Smooth muscle cell (in vitro differentiated cells): ENCODE results near the gene TOPAZ1. TPM values are rescaled to one million over a fixed set of nuclear protein-coding genes. Genes with fewer than 3 reads are reported as not detected.

ENCODE experiments used
- DNase-seq: peaks from one replicate; lab custom pipeline; 2025; ENCODE audit not compliant: unreplicated experiment; lab: John Stamatoyannopoulos, UW
- H2AFZ ChIP-seq: fragments of 200-600 bp; sonication (generic); 2 replicates; pipeline ENCODE4 v1.6.0; 2016; ENCODE audit warnings: antibody characterized with exemption, low read depth, mild to moderate bottlenecking
- H3F3A ChIP-seq: fragments of 200-600 bp; sonication (generic); 2 replicates; pipeline ENCODE4 v1.6.0; 2017; ENCODE audit warnings: antibody characterized with exemption, low read depth
- H3K27ac ChIP-seq: fragments of 200-600 bp; sonication (generic); 2 replicates; pipeline ENCODE4 v1.5.1; 2016; ENCODE audit warnings: low read depth, mild to moderate bottlenecking
- H3K27me3 ChIP-seq: fragments of 200-600 bp; sonication (generic); 2 replicates; pipeline ENCODE4 v1.6.1; 2016; ENCODE audit warnings: low read depth, mild to moderate bottlenecking
- H3K36me3 ChIP-seq: fragments of 200-600 bp; sonication (generic); 2 replicates; pipeline ENCODE4 v1.5.1; 2016; ENCODE audit warnings: low read depth
- H3K4me1 ChIP-seq: fragments of 200-600 bp; sonication (generic); 2 replicates; pipeline ENCODE4 v1.5.1; 2016; ENCODE audit warnings: low read depth
- H3K4me2 ChIP-seq: fragments of 200-600 bp; sonication (generic); 2 replicates; pipeline ENCODE4 v1.6.0; 2016; ENCODE audit warnings: mild to moderate bottlenecking
- H3K4me3 ChIP-seq: fragments of 200-600 bp; sonication (generic); 2 replicates; pipeline ENCODE4 v1.5.1; 2016; ENCODE audit warnings: mild to moderate bottlenecking
- H3K79me2 ChIP-seq: fragments of 200-600 bp; sonication (generic); 2 replicates; pipeline ENCODE4 v1.6.0; 2016; ENCODE audit warnings: low read depth, mild to moderate bottlenecking
- H3K9ac ChIP-seq: fragments of 200-600 bp; sonication (generic); 2 replicates; pipeline ENCODE4 v1.6.0; 2016; ENCODE audit warnings: low read depth
- H3K9me3 ChIP-seq: fragments of 200-600 bp; sonication (generic); replicated peaks from 2 replicates; pipeline ENCODE4 v1.5.1; 2016; ENCODE audit warnings: low read depth
- H4K20me1 ChIP-seq: fragments of 200-600 bp; sonication (generic); 2 replicates; pipeline ENCODE4 v1.6.0; 2016; ENCODE audit warnings: low read depth
- CTCF ChIP-seq: fragments of 200-600 bp; sonication (generic); IDR thresholded peaks from 2 replicates; pipeline ENCODE4 v1.5.1; 2017; ENCODE audit warnings: borderline replicate concordance, mild to moderate bottlenecking, antibody characterized with exemption; ENCODE audit not compliant: insufficient read depth, poor library complexity, severe bottlenecking
- WGBS: methylation state at CpG from one replicate; pipeline ENCODE4 v1.1.7; 2016; ENCODE audit warnings: low lambda C conversion rate; 5-methylcytosine and 5-hydroxymethylcytosine counted together
- polyA plus RNA-seq: library from polyadenylated mRNA; unstranded; fragments of >200 nt; fragmentation: Nextera tagmentation; extraction: Ambion mirVana; gene quantifications from 2 replicates; pipeline ENCODE4 v1.2.1, GENCODE V29; 2016
- total RNA-seq: library from RNA; depleted of rRNA; stranded (reverse); fragments of >200 nt; gene quantifications from 2 replicates; pipeline ENCODE4 v1.2.3, GENCODE V29; 2014

The TOPAZ1 gene
- total and polyA plus RNA-seq, 2 experiments from 2014 or later = not detected

GRCh38 chr3:44280077-44280476, 38.4 kb downstream of the TOPAZ1 start:
- Histone ChIP-seq H2AFZ (no peak overlapping the region), H3K27ac (no peak overlapping the region), H3K79me2 (no peaks in the 10 kb centered on the region), H3K4me3 (no peak overlapping the region), H3K9ac (no peak overlapping the region), H3K4me1 (no peaks in the 10 kb centered on the region), H3K9me3 (no peaks in the 10 kb centered on the region), H3F3A (no peaks in the 10 kb centered on the region), H3K36me3 (no peaks in the 10 kb centered on the region), H3K27me3 (no peaks in the 10 kb centered on the region), H4K20me1 (no peaks in the 10 kb centered on the region), H3K4me2 (no peak overlapping the region)
- no peak for TF ChIP-seq CTCF
- no peak for DNase-seq
- 93% methylated on average over 3 of the region's 3 CpGs for WGBS

- no peaks in the 10 kb centered on the region for H4K20me1 ChIP-seq
- H3K36me3 ChIP-seq = no peaks in the 10 kb centered on the region
- no peak overlapping the region for H3K9ac ChIP-seq
- H3K27ac ChIP-seq = no peak overlapping the region
- H3K4me1 ChIP-seq = no peaks in the 10 kb centered on the region
- no peak for DNase-seq
- H3K9me3 ChIP-seq = no peaks in the 10 kb centered on the region
- no peak overlapping the region for H3K4me2 ChIP-seq
- no peak for TF ChIP-seq CTCF
- H3K79me2 ChIP-seq = no peaks in the 10 kb centered on the region
- no peaks in the 10 kb centered on the region for H3K27me3 ChIP-seq
- H3F3A ChIP-seq = no peaks in the 10 kb centered on the region
- no peak overlapping the region for H2AFZ ChIP-seq
- no peak overlapping the region for H3K4me3 ChIP-seq
- 87% methylated on average over 2 of the region's 2 CpGs for WGBS
Observed at GRCh38 chr3:44280631-44281030, 38.9 kb downstream of the TOPAZ1 start.

GRCh38 chr3:44284949-44285348, 43.3 kb downstream of the TOPAZ1 start:
- Histone ChIP-seq H2AFZ (no peak overlapping the region), H3K27ac (no peak overlapping the region), H3K36me3 (no peaks in the 10 kb centered on the region), H3K4me1 (no peaks in the 10 kb centered on the region), H3K9me3 (no peaks in the 10 kb centered on the region), H3K27me3 (no peaks in the 10 kb centered on the region), H4K20me1 (no peaks in the 10 kb centered on the region), H3F3A (no peaks in the 10 kb centered on the region), H3K9ac (no peak overlapping the region), H3K79me2 (no peaks in the 10 kb centered on the region), H3K4me3 (no peak overlapping the region), H3K4me2 (no peak overlapping the region)
- TF ChIP-seq CTCF = no peak
- DNase-seq = no peak
- 84% methylated on average over 2 of the region's 2 CpGs for WGBS

- no peak for TF ChIP-seq CTCF
- Histone ChIP-seq H3K9ac (no peak overlapping the region), H2AFZ (no peak overlapping the region), H3F3A (no peaks in the 10 kb centered on the region), H3K4me1 (no peaks in the 10 kb centered on the region), H4K20me1 (no peaks in the 10 kb centered on the region), H3K36me3 (no peaks in the 10 kb centered on the region), H3K27me3 (peaks cover 7% of the 10 kb centered on the region), H3K9me3 (no peaks in the 10 kb centered on the region), H3K27ac (no peak overlapping the region), H3K4me2 (no peak overlapping the region), H3K4me3 (no peak overlapping the region), H3K79me2 (no peaks in the 10 kb centered on the region)
- DNase-seq = no peak
- WGBS = 63% methylated on average over 3 of the region's 3 CpGs
Observed at GRCh38 chr3:44289882-44290462, 48.3 kb downstream of the TOPAZ1 start.
